ENCODE measurements around the gene EXOC4.

Gene EXOC4

DNA sequence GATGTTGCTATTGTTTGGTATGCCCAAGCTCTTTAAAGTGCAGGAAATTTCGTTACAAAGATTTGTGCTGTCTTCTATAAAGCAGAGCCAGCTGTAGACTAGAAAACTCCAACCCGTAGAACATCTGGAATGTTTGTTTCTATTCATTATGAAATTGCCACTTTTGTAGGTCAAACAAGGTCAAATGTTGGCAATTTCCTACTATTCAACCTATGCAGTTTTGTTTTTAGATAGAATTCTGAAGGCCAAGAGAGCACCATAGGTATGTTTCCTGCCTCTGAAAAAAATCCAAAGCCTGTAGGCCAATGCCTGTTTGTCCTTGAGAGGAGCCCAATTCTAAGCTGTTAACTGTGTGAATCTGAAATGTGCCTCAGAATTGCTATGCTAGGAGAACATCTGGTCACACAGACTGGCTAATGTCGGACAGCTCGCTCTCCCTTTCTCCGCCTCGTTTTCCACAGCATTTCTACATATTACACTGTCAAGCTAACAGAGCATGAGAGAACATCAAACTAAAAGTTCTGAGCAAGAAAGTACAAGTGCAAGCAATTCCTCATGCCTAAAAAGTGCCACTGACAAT, 607.1 kb downstream of the EXOC4 start:
- no peak overlapping the region for H3K4me3 ChIP-seq (ENCODE audit: low read depth, low read length)
- in situ Hi-C loops (cut with HindIII; ENCODE audit: low sequenced_read_pairs): no loop called here
- DNase-seq (ENCODE audit: low read depth): no peak
- TF ChIP-seq, protein P1, sequence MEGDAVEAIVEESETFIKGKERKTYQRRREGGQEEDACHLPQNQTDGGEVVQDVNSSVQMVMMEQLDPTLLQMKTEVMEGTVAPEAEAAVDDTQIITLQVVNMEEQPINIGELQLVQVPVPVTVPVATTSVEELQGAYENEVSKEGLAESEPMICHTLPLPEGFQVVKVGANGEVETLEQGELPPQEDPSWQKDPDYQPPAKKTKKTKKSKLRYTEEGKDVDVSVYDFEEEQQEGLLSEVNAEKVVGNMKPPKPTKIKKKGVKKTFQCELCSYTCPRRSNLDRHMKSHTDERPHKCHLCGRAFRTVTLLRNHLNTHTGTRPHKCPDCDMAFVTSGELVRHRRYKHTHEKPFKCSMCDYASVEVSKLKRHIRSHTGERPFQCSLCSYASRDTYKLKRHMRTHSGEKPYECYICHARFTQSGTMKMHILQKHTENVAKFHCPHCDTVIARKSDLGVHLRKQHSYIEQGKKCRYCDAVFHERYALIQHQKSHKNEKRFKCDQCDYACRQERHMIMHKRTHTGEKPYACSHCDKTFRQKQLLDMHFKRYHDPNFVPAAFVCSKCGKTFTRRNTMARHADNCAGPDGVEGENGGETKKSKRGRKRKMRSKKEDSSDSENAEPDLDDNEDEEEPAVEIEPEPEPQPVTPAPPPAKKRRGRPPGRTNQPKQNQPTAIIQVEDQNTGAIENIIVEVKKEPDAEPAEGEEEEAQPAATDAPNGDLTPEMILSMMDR (IDR thresholded peaks at IDR 0.05; ENCODE audit: low read depth, low read length, missing control alignments): no peak

DNA sequence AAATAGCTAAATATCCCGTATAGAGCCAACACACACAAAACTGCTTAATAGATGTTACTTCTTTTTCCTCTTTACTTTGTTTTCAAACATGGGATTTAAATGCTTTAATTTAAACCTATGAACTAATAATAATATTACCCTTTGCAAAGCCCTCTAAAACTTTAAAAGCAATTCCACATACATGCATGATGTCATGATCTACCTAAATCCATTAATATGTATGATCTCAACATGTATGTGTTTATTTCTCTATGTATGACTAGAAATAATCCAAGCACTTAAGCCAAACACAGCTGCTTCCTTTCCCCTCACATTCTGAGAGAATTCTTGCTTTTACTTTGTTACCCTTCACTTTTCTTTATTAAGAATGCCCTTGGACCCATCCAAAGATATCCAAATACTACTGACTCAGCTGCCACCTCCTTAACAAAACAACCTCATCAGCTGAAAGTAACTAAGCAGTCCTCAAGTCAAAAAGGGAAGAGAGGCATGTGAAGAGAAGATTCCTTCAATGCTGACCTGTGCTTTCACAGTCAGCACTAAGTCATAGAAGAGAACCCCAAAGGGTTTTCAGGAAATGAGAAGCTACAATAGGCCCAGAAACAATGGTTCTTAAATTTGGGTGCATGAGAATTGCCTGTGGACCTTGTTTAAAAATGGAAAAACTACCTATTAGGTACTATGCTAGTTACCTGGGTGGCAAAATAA, 607.9 kb downstream of the EXOC4 start:
- no peak for DNase-seq (ENCODE audit: low read depth)
- TF ChIP-seq, protein P1 (IDR thresholded peaks at IDR 0.05; ENCODE audit: low read depth, low read length, missing control alignments): no peak
- no peak overlapping the region for H3K4me3 ChIP-seq (ENCODE audit: low read depth, low read length)
- in situ Hi-C loops (cut with HindIII; ENCODE audit: low sequenced_read_pairs): no loop called here

DNA sequence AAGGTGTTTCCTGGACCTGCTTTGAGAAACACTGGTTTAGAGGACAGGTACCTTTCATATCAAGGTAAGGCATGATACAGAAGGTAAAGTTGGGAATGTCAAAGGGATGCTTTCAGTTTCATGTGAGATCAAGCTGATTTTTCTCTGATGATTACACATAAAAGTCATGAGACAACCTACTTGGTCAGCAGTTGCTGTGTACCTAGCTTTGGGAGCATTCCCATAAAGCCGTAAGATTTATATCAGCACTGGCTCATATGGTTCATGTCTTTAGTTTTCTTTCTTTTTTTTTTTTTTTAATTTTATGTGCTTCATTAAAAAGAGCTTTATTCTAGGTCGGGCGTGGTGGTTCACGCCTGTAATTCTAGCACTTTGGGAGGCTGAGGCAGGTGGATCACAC, 609.0 kb downstream of the EXOC4 start:
- no peak overlapping the region for H3K4me3 ChIP-seq (ENCODE audit: low read depth, low read length)
- in situ Hi-C loops (cut with HindIII; ENCODE audit: low sequenced_read_pairs): no loop called here
- DNase-seq (ENCODE audit: low read depth): no peak
- TF ChIP-seq, protein P1 (IDR thresholded peaks at IDR 0.05; ENCODE audit: low read depth, low read length, missing control alignments): no peak

DNA sequence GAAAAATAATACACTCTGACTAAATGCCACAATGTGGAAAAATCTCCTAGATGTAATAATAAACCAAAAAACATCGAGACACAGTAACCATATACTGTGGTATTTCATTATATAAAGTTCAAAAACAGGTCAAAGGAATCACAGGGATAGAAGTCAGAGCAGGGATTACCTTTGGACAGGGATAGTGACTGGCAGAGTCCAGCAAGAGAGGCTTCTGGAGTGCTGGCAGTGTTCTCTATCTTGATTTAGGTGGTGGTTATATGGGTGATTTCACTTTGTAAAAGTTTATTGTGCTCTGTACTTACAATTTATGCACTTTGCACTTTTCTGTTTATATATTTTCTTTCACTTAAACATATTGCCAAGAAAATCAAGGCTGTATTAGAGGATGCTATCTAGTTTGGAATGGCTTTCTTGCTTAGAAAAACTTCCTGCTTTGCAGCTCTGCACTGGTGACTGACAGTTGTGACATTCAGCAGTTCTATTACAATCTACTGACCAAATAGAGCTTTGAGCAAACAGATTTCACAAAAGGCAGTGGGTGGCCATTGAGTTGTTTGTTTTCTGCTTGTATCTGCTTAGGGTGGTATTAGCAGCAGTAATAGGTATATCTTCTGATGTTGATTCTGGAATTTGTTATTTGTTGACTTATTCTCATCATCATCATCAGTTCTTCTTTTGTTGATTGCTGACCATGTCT, 610.6 kb downstream of the EXOC4 start:
- TF ChIP-seq, protein P1 (IDR thresholded peaks at IDR 0.05; ENCODE audit: low read depth, low read length, missing control alignments): no peak
- no peak for DNase-seq (ENCODE audit: low read depth)
- no peak overlapping the region for H3K4me3 ChIP-seq (ENCODE audit: low read depth, low read length)
- in situ Hi-C loops (cut with HindIII; ENCODE audit: low sequenced_read_pairs): no loop called here

DNA sequence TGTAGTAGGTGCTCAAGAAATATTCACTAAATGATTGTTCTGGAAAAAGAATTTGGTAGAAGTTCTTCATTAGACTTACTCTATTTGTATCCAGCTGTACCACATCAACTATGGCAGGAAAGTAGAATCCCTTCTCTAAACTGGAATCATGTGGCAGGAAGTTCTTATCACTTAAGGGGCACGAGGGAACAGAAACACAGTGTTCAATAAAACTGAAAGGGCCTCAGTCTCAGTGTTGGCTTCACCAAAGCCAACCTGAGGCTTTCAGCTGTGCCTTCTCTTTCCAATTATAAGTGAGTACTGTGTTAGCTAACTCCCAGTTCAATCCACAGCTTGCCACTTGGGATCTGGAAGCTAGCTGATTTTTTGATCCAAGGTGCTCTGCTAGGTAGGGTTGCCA, 616.7 kb downstream of the EXOC4 start:
- H3K4me3 ChIP-seq (ENCODE audit: low read depth, low read length): no peak overlapping the region
- in situ Hi-C loops (cut with HindIII; ENCODE audit: low sequenced_read_pairs): no loop called here
- DNase-seq (ENCODE audit: low read depth): no peak
- TF ChIP-seq, protein P1 (IDR thresholded peaks at IDR 0.05; ENCODE audit: low read depth, low read length, missing control alignments): no peak

DNA sequence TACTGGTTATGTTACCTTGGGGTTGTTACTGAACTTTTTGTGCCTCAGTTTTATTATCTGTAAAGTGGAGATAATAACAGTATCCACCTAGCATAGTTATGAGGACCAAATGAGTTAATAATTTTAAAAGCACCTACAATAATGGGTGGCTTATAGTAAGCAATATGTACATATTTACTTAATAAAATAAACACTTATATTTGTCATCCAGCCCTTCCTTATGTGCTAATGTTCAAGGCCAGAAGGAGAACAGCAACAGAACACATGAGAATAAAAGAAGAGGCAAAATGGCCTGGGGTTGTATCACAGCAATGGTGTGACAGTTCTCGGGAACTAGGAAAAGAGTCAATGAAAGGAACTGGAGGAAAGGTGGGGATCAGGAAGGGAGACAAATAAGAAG, 618.9 kb downstream of the EXOC4 start:
- in situ Hi-C loops (cut with HindIII; ENCODE audit: low sequenced_read_pairs): no loop called here
- DNase-seq (ENCODE audit: low read depth): no peak
- no peak overlapping the region for H3K4me3 ChIP-seq (ENCODE audit: low read depth, low read length)
- TF ChIP-seq, protein P1 (IDR thresholded peaks at IDR 0.05; ENCODE audit: low read depth, low read length, missing control alignments): no peak

All from astrocyte of the cerebellum (primary cell).